Measurements from ENCODE around the gene ZNF771. TPM values are rescaled to one million over a fixed set of nuclear protein-coding genes. Genes with fewer than 3 reads are reported as not detected.
"Not testable (repeated sequence)": the region's sequence is repeated elsewhere in the genome, so short reads cannot be mapped to it uniquely, and the experiment has no call there.

ZNF771 gene
- total RNA-seq, 1 donor from 2014 or later: 6.1 TPM

DNA sequence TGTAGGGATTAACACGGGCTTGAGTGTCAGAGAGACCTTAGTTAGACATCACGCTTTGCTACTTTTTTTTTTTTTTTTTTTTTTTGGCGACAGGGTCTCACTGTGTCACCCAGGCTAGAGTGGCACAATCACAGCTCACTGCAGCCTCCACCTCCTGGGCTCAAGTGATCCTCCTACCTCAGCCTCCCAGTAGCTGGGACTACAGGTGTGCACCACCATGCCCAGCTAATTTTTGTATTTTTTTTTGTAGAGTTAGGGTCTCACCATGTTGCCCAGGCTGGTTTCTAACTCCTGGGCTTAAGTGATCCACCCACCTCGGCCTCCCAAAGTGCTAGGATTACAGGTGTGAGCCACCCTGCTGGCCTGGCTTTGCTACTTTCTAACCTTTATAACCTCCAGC lies 10.8 kb upstream of the ZNF771 start:
- intact Hi-C loops (cut with micrococcal nuclease); ATAC-seq; DNase-seq: not testable (repeated sequence)

DNA sequence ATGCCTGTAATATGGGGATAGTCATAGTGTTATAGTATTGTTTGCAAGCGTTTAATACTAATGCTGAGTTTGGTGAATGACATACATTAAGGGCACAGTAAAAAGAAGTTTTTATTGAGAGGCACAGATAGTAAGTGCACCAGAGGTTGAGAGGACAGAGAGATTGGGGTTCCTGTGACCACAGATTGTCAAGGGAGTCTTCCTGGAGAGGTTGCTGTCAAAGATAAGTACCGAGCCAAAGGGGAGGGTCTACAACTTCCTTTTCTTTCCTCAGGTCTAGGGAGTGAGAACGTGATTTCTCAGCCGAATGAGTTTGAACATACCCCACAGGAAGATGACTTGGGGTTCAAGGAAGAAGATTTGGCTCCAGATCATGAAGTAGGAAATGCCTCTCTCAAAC lies 10.3 kb upstream of the ZNF771 start:
- DNase-seq (no peak), ATAC-seq (no peak)
- intact Hi-C loops (cut with micrococcal nuclease): no loop called here

DNA sequence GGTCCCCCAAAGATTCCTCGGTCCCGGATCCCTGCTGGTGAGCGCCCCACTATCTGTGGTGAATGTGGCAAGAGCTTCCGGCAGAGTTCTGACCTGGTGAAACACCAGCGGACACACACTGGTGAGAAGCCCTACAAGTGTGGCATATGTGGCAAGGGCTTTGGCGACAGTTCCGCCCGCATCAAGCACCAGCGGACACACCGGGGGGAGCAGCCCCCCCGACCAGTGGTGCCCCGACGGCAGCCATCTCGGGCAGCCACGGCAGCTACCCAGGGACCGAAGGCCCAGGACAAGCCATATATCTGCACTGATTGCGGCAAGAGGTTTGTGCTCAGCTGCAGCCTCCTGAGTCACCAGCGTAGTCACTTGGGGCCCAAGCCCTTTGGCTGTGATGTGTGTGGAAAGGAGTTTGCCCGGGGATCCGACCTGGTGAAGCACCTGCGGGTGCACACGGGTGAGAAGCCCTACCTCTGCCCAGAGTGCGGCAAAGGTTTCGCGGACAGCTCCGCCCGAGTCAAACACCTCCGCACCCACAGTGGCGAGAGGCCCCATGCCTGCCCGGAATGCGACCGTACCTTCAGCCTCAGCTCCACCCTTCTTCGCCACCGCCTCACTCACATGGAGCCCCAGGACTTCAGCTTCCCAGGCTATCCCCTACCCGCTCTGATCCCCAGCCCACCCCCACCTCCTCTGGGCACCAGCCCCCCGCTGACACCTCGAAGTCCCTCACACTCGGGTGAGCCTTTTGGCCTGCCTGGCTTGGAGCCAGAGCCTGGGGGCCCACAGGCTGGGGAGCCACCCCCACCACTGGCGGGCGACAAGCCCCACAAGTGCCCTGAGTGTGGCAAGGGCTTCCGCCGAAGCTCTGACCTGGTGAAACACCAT lies 9.4 kb upstream of the ZNF771 start:
- DNase-seq (no peak), ATAC-seq (no peak)
- intact Hi-C loops (cut with micrococcal nuclease): no loop called here

DNA sequence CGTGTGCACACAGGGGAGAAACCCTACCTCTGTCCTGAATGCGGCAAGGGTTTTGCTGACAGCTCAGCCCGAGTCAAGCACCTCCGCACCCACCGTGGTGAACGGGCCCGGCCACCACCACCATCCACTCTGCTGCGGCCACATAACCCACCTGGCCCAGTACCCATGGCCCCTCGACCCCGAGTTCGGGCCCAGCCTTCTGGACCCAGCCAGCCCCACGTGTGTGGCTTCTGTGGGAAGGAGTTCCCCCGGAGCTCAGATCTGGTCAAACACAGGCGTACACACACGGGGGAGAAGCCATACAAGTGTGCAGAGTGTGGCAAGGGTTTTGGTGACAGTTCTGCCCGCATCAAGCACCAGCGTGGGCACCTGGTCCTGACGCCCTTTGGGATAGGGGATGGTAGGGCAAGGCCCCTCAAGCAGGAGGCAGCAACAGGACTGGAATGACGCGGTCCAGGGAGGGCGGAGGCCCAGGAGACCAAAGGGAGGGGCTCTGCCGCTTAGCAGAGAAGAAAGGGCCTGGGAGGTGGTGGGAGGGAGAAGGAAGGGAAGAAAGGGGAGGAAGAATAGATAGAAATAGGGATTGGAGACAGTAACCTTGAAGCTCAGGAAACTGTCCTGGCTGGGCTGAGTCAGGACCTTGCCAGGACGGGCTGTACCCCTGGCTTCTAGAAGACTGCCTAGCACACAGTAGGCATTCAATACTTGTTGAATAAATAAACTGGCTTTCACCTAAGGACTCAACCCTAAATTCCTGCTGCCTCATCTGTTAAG lies 8.6 kb upstream of the ZNF771 start:
- DNase-seq (no peak), ATAC-seq (no peak)
- intact Hi-C loops (cut with micrococcal nuclease): no loop called here

DNA sequence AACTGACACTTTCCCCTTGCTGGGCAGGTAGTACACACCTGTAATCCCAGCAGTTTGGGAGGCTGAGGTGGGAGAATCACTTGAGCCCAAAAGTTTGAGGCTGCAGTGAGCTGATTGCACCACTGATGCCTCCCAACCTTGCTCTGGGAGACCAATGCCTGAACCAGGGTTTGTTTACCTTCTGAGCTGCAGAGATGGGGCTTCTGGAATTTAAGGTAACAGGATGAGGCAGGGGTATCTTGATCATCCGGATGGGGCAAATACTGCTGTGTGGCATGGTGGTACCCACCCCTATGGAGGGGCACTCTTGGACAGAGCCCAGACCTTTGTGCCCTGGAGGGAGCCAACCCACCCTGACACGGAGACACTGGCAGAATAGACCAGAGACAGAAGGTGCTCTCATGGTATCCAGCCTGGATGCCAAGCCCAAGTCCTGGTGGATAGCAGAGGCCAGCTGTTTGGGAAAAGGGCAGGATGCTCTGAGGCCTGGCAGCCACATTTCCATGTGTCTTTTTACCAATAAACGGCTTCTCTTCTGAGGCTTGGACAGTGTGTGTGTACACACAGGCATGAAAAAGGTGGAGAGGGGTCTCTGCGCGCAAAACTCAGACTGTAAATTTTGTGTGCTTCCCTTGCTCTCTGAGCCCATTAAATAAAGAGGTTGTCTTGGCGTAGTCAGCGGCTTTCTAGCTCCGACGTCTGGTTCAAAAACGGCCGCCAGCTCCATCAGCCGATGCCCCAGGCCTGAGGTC lies 7.8 kb upstream of the ZNF771 start:
- DNase-seq (no peak), ATAC-seq (no peak)
- intact Hi-C loops (cut with micrococcal nuclease): no loop called here

DNA sequence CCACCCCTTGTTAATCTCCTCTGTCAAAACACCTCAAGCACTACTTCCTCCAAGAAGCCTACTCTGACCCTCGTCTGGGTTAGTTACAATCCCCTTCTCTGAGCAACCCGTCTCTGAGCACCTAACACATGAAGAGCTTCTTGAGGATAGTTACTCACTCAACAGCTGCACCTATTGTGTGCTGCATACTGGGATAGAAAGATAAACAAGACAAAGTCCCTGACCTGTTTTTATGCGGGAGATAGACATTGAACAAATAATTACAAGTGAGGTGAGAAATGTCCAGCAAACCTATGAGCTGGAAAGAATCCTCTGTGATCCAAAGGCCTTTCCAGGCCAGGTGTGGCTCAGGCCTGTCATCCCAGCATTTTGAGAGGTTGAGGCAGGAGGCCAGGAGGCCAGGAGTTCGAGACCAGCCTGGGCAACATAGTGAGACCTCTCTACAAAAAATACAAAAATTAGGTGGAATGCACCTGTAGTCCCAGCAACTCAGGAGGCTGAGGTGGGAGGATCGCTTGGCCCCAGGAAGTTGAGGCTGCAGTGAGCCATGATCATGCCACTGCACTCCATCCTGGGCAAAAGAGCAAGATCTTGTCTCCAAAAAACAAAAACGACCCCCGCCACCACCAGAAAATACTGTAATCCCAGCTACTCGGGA lies 5.5 kb upstream of the ZNF771 start:
- ATAC-seq: no peak
- intact Hi-C loops (cut with micrococcal nuclease): no loop called here
- DNase-seq: no peak

DNA sequence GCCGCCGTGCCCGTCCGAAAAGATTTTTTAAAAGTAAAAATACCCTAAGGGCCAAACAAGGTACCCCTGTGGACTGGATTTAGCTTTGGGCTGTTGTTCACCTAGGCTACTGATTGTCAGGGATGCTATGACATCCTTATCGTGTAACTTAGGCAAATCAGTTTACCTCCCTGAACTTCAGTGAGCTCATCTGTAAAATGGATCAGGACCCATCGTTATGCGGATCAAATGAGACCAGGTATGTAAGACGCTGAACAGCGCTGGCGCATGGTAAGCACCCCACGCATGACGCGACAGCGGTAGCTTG lies 658 bp upstream of the ZNF771 start:
- no peak for DNase-seq
- no peak for ATAC-seq
- intact Hi-C loops (cut with micrococcal nuclease): no loop called here

DNA sequence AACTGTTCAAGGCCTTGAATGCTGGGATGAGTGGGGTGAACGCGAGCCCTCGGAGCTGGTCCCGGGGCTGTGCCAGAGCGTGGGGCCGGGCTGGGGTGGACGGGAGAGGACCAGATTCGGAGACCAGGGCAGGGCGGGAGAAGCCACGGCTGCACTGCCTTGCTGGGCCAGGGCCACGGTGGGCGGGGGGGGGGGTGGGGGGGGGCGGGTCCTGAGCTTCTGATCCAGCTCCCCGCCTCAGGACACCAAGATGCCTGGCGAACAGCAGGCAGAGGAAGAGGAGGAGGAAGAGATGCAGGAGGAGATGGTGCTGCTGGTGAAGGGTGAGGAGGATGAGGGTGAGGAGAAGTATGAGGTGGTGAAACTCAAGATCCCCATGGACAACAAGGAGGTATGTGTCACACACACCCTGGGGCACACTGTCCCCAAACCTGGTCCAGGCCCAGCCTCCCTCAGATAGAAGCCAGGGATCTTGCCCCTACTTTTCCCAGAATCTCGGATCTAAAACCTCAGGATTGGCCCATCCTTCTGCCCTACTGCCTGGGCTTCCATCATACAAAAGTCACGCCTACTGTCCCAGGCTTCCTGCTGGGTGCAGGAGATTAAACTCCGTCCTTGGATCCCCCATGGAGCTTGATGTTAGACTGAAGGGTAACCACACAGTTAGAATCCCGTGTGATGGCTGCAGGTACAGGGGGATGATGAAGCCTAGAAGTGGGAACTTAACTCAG lies 563 bp downstream of the ZNF771 start:
- no peak for DNase-seq
- intact Hi-C loops (cut with micrococcal nuclease): no loop called here
- peak; percentile 35 for ATAC-seq

DNA sequence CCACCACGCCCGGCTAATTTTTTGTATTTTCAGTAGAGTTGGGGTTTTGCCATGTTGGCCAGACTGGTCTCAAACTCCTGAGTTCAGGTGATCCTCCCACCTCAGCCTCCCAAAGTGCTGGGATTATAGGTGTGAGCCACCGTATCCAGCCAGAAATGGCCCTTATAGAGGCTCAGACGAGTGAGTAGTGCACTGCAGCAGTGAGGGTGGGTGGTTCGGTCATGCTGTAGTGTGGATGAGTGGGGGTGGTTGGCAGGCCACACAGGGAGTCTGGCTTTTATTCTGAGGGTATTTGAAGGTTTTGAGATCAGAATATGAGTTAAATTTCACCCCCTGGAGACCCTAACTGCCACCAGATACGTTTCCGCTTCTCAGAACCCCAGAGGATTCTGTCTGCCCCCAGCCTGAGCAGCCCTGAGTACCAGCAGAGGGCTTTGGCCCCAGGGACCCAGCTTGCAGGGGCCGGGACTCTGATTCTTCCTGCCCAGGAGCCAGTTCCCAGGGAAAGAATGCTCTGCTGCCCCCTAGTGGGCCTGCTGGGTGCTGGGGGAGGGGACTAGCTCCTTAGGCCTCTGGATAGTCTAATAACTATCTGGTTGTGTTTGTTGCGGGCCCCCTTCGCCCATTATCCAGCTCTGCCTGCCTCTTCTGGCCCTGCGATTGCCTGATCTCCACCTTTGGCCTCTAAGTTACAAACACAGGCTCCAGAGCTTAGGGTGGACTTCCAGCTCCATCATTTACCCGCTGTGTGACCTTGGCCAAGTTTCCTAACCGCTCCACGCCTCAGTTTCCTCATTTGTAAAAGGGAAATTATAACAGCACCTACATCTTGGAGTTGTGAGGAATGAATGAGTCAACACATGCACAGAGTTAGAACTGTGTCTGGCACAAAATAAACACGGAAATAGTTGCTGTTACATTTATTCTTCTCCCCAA lies 2.0 kb downstream of the ZNF771 start:
- DNase-seq (peak; percentile 93), ATAC-seq (peak; percentile 72)
- intact Hi-C loops (cut with micrococcal nuclease): no loop called here

DNA sequence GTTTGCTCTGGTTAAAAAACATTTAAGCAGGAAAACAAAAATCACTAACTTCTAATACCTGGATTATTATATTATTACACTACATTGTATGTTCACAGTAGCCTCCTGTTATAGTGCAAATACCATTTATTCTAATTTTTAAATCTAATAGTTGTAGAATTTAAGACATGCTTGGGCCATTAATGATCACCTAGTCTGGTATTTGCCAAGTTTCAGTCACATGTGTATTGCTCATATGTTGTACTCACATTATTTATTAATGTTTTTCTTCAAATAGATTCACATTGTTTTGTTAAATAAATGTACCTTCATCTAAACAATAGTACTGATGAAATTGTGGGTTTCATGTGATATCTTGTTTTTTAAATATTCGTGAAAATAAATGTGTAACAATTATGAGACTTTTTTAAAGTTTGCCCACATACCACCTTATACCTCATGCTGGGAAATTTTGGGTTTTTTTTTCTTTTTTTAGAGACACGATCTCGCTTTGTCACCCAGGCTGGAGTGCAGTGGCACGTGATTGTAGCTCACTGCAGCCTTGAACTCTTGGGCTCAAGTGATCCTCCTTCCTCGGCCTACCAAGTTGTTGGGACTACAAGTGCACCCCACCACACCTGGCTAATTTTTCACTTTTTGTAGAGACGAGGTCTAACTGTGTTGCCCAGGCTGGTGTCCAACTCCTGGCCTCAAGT lies 5.9 kb downstream of the ZNF771 start:
- DNase-seq (no peak), ATAC-seq (no peak)
- intact Hi-C loops (cut with micrococcal nuclease): no loop called here

DNA sequence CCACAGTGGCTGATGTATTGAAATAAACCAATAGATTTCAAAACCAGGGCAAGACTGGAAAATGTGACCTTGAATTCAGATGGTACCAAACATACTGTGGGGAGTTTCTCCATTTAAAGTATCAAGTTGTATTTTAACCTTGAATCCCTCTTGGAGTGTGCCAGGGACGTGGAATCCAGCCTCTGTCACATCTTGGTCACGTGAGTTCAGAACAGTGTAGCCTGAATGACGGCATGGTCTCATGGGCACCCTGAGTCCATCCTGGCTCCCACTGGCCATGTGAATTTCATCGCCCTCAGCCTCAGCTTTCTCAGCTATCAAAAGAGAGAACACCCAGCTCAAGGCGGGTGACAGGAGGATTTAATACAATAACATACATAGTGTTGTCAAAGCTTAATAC lies 6.8 kb downstream of the ZNF771 start:
- DNase-seq (no peak), ATAC-seq (no peak)
- intact Hi-C loops (cut with micrococcal nuclease): no loop called here

DNA sequence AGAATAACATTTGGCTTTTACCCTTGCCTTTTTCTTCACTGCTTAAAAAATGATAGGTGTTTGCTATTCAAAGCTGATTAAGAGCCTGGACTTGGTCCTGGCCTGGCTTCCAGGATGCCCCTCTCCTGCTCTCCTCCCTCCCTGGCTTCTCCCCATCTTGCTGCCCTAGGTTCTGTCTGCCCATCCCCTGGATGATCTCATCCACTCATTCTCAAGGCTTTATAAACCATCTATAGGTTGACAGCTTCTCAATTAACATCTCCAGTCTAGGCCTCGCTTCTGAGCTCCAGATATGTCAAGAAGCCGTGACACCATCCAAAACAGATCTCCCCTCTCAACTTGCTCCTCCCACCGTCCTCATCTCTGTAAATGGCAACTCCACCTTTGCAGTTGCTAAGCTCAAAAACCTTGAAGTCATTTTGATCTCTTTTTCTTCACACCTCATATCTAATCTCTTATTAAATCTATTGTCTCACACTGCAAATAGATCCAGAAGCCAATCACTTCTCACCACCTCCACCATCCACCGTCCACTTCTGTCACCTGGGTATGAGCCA lies 8.7 kb downstream of the ZNF771 start:
- intact Hi-C loops (cut with micrococcal nuclease): no loop called here
- ATAC-seq (no peak), DNase-seq (no peak)

DNA sequence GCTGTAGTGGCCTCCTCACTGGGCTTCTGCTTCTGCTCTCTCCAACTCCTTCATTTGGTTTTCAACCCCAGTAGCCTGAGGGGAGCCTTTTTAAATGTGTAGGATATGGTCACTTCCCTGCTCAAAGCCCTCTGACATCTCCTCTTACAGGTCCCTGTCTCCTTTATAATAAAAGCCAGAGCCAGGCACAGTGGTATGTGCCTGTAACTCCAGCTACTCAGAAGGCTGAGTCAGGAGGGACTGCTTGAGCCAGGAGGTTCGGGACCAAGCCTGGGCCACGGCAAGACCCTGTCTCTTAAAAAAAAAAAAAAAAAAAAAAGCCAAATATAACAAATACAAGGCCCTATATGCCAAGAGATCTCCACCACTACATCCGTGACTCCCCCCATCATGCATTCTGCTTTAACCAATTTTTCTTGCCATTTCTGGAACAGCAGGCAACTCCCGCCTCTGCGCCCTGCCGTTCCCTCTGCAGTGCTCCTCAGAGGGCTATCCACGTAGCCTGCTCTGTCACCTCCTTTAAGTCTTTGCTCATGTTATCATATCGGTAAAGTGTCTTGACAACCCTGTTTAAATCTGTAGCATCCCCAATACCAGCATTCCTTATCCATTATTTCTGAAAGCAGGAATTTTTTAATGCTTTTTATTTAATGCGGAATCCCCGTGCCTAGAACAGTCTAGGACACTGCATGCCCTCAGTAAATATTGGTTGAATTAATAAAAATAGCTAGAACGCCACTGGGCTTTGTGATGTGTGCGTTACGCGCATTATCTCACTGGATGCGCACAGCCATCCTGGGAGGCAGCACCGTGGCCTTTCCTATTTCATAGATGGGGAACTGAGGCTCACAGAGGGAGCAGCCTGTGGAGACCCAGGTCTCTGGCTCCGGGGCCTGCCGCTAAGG lies 9.5 kb downstream of the ZNF771 start:
- intact Hi-C loops (cut with micrococcal nuclease): no loop called here
- ATAC-seq: no peak
- DNase-seq: no peak

DNA sequence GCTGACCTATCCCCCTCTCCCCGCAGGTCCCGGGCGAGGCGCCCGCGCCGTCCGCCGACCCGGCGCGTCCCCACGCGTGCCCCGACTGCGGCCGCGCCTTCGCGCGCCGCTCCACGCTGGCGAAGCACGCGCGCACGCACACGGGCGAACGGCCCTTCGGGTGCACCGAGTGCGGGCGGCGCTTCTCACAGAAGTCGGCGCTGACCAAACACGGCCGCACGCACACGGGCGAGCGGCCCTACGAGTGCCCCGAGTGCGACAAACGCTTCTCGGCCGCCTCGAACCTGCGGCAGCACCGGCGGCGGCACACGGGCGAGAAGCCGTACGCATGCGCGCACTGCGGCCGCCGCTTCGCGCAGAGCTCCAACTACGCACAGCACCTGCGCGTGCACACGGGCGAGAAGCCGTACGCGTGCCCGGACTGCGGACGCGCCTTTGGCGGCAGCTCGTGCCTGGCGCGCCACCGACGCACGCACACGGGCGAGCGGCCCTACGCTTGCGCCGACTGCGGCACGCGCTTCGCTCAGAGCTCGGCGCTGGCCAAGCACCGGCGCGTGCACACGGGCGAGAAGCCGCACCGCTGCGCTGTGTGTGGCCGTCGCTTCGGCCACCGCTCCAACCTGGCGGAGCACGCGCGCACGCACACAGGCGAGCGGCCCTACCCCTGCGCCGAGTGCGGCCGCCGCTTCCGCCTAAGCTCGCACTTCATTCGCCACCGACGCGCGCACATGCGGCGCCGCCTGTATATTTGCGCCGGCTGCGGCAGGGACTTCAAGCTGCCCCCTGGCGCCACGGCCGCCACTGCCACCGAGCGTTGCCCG lies 10.3 kb downstream of the ZNF771 start:
- intact Hi-C loops (cut with micrococcal nuclease): no loop called here

More for the DNA sequence above, 10.3 kb downstream of the ZNF771 start:
- ATAC-seq (peak; percentile 95), DNase-seq (peak; percentile 93)

Data from left ventricle myocardium superior (tissue), 1 donor.